ENCODE results near the gene CPSF3. TPM values are rescaled to one million over a fixed set of nuclear protein-coding genes. Genes with fewer than 3 reads are reported as not detected.

The CPSF3 gene
- total and polyA plus RNA-seq, 2 donors from 2014 or later: 27.3 to 27.5 TPM

GRCh38 chr2:9375857-9376428 lies 47.5 kb upstream of the CPSF3 start:
- H3K4me3 ChIP-seq (ENCODE audit: low read length in 3 of 3): no peak overlapping the region
- no peak for TF ChIP-seq CTCF (IDR thresholded peaks at IDR 0.05; ENCODE audit: borderline replicate concordance, extremely low read depth, insufficient read depth)
- intact Hi-C loops (cut with DNase I): no loop called here
- peaks cover 0 to 38% (median 11%) of the 10 kb centered on the region in 3 donors for H3K36me3 ChIP-seq (ENCODE audit: control insufficient read depth in 2 of 3, insufficient read depth in 3 of 3, low read length in 3 of 3)
- peaks cover 3 to 50% (median 26%) of the 10 kb centered on the region in 3 donors for H3K4me1 ChIP-seq (ENCODE audit: control insufficient read depth in 2 of 3, insufficient read depth in 2 of 3, low read depth in 1 of 3, low read length in 3 of 3)
- FAIRE-seq (no peak), DNase-seq (no peak)
- H3K9me3 ChIP-seq (ENCODE audit: control insufficient read depth in 2 of 3, insufficient read depth in 1 of 3, low read length in 3 of 3): no peaks in the 10 kb centered on the region
- H3K27ac ChIP-seq (ENCODE audit: low read depth in 2 of 2, low read length in 2 of 2): no peak overlapping the region
- H3K9ac ChIP-seq (ENCODE audit: low read length in 3 of 3): no peak overlapping the region
- no peaks in the 10 kb centered on the region for H3K27me3 ChIP-seq (ENCODE audit: control insufficient read depth, insufficient read depth, low read length)

DNA sequence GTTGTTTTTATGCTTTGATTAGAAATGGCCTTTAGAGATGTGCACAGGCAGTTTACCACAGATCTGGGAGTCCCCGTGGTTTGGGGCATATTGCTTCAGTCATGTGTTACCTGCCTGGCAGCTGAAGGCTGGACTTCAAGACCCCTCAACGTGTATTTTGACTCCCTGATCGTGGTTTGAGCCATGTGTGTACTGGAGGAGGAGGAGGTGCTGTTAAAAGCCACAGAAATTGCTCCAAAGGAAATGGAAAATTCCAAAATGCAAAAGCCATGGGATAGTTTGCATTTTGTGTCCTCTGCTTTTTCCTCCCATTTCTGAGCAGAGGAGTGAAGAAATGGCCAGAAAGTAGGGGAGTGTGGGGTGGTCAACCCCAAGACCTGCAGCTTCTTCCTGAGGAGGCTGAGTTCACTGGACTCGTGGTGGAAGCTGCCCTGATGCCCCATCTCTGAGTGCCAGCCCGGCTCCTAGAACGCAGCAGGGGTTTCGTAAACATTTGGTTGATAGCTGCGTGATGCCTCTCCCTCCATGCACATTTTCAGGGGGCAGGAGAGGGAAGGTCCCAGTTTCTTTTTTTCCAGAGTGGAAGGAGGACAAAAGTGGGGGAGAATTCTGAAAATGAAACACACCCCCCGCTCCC lies 45.9 kb upstream of the CPSF3 start:
- FAIRE-seq: no peak
- no peak overlapping the region for H3K9ac ChIP-seq (ENCODE audit: low read length in 3 of 3)
- no peak for TF ChIP-seq CTCF (IDR thresholded peaks at IDR 0.05; ENCODE audit: borderline replicate concordance, extremely low read depth, insufficient read depth)
- no peak for DNase-seq
- peak overlapping the region; percentile 35 to 67 for H3K27ac ChIP-seq (ENCODE audit: low read depth in 2 of 2, low read length in 2 of 2)
- H3K4me3 ChIP-seq (ENCODE audit: low read length in 3 of 3): no peak overlapping the region
- no peaks in the 10 kb centered on the region for H3K9me3 ChIP-seq (ENCODE audit: control insufficient read depth in 2 of 3, insufficient read depth in 1 of 3, low read length in 3 of 3)
- intact Hi-C loops (cut with DNase I): no loop called here
- H3K36me3 ChIP-seq (ENCODE audit: control insufficient read depth in 2 of 3, insufficient read depth in 3 of 3, low read length in 3 of 3): peaks cover 0 to 44% (median 11%) of the 10 kb centered on the region in 3 donors
- peaks cover 3 to 42% (median 26%) of the 10 kb centered on the region in 3 donors for H3K4me1 ChIP-seq (ENCODE audit: control insufficient read depth in 2 of 3, insufficient read depth in 2 of 3, low read depth in 1 of 3, low read length in 3 of 3)
- no peaks in the 10 kb centered on the region for H3K27me3 ChIP-seq (ENCODE audit: control insufficient read depth, insufficient read depth, low read length)

DNA sequence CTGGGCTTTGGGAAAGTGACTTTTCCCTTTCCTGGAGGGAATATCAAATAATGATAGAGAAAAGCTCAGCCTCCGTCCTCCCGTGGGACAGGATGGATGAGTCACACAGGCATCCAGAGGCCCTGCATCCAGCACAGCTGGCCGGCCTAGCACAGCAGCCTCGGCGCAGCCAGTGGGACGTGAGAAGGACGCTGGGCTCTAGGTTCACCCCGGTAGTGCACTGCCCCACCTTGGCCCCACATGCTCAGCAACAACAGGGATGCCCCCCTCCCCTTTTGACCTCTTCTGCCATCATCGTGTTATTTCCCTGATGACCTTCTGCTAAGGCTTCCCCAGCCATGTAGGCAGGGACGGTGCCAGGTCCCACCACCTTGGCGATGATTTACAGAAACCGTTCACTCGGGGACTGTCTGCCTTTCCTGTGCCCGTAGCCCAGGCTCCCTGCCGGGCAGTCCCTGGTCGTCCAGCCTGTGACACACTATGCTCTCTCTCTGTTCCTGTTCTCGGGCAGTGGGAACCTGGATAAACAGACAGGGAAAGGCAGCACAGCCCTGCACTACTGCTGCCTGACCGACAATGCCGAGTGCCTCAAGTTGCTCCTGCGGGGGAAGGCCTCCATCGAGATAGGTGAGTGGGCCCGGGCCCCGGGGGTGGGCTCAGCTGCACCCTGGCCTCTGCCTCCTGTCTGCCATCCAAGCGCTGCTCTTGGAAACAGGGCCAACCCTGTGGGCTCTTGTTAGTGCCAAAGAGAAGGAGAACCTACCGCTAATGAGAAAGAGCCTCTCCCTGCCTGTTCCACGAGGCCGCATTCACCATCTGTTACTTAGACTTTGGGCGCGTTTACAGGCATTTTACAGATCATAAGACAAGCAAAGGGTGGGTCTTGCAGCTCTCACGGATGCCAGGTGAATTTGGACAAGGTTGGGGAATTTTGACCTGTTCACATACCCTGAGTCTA lies 44.7 kb upstream of the CPSF3 start:
- DNase-seq: peak in 1 of 5 donors; percentile 91
- Histone ChIP-seq H3K4me3 (ENCODE audit: low read length in 3 of 3) (no peak overlapping the region), H3K9ac (ENCODE audit: low read length in 3 of 3) (no peak overlapping the region), H3K4me1 (ENCODE audit: control insufficient read depth in 2 of 3, insufficient read depth in 2 of 3, low read depth in 1 of 3, low read length in 3 of 3) (peaks cover 0 to 31% (median 16%) of the 10 kb centered on the region in 3 donors), H3K27me3 (ENCODE audit: control insufficient read depth, insufficient read depth, low read length) (no peaks in the 10 kb centered on the region), H3K9me3 (ENCODE audit: control insufficient read depth in 2 of 3, insufficient read depth in 1 of 3, low read length in 3 of 3) (no peaks in the 10 kb centered on the region), H3K27ac (ENCODE audit: low read depth in 2 of 2, low read length in 2 of 2) (peak overlapping the region; percentile 67 to 74), H3K36me3 (ENCODE audit: control insufficient read depth in 2 of 3, insufficient read depth in 3 of 3, low read length in 3 of 3) (peaks cover 0 to 51% (median 17%) of the 10 kb centered on the region in 3 donors)
- intact Hi-C loops (cut with DNase I): no loop called here
- no peak for FAIRE-seq
- no peak for TF ChIP-seq CTCF (IDR thresholded peaks at IDR 0.05; ENCODE audit: borderline replicate concordance, extremely low read depth, insufficient read depth)
